ENCODE measurements around the gene ADAM10.

ADAM10 gene

DNA sequence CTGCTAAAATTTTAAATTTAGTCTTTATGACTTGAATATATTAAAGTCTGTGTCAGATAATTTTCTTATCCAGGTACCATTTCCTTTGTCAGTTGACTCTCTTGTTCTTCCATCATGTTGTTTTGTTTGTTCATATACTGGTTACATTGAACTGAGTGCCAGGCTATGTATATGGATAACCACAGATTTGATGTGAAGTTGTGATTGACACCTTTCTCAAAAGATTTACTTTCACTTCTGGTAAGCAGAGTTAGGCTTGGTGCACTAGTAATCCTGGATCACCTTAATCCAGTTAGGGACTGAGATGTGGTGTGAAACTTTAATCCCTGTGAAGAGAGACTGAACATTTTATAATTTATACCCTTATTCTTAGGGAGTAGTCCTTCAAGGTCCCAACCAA is 99.4 kb downstream of the ADAM10 start:
- Histone ChIP-seq H3K4me3 (ENCODE audit: low read depth, low read length, poor library complexity, severe bottlenecking) (no peak overlapping the region), H3K27ac (ENCODE audit: low read depth, low read length, poor library complexity, severe bottlenecking) (no peak overlapping the region), H3K79me2 (ENCODE audit: insufficient read depth, low read length) (no peaks in the 10 kb centered on the region), H2AFZ (ENCODE audit: low read length) (no peak overlapping the region), H3K9me3 (ENCODE audit: low read length) (no peaks in the 10 kb centered on the region), H3F3A (ENCODE audit: insufficient read depth, low read length) (no peaks in the 10 kb centered on the region), H3K27me3 (ENCODE audit: insufficient read depth, low read length) (no peaks in the 10 kb centered on the region), H3K4me1 (ENCODE audit: insufficient read depth, low read length, severe bottlenecking) (no peaks in the 10 kb centered on the region), H3K9ac (ENCODE audit: low read length) (no peak overlapping the region), H3K4me2 (ENCODE audit: low read length) (no peak overlapping the region), H4K20me1 (ENCODE audit: insufficient read depth, low read length) (no peaks in the 10 kb centered on the region), H3K9me2 (ENCODE audit: low read depth, low read length) (no peaks in the 10 kb centered on the region), H3K36me3 (ENCODE audit: insufficient read depth, low read length) (peaks cover 27% of the 10 kb centered on the region)
- TF ChIP-seq EZH2 (IDR thresholded peaks at IDR 0.05; ENCODE audit: borderline replicate concordance, low read length): no peak
- TF ChIP-seq, protein P1, sequence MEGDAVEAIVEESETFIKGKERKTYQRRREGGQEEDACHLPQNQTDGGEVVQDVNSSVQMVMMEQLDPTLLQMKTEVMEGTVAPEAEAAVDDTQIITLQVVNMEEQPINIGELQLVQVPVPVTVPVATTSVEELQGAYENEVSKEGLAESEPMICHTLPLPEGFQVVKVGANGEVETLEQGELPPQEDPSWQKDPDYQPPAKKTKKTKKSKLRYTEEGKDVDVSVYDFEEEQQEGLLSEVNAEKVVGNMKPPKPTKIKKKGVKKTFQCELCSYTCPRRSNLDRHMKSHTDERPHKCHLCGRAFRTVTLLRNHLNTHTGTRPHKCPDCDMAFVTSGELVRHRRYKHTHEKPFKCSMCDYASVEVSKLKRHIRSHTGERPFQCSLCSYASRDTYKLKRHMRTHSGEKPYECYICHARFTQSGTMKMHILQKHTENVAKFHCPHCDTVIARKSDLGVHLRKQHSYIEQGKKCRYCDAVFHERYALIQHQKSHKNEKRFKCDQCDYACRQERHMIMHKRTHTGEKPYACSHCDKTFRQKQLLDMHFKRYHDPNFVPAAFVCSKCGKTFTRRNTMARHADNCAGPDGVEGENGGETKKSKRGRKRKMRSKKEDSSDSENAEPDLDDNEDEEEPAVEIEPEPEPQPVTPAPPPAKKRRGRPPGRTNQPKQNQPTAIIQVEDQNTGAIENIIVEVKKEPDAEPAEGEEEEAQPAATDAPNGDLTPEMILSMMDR (IDR thresholded peaks at IDR 0.05; ENCODE audit: low read length): no peak

DNA sequence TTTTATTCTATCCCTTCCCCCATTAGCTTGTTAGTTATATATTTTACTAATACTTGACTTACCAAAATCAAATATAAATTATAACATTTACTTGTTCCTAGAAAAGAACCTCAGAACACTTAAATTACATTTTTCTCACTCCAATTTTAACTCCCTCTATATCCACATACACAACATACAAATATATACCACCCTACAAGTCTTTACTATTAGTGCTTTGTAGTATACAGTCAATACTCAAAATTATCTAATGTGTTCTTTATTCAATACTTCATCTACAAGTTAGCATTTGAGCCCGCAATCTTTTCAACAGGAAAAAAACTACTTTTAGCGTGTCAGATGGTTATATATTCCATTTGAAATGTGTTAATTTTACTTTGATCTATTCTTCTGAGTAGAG is 100.3 kb downstream of the ADAM10 start:
- H3K4me1 ChIP-seq (ENCODE audit: insufficient read depth, low read length, severe bottlenecking): no peaks in the 10 kb centered on the region
- H3K27ac ChIP-seq (ENCODE audit: low read depth, low read length, poor library complexity, severe bottlenecking): no peak overlapping the region
- H2AFZ ChIP-seq (ENCODE audit: low read length): no peak overlapping the region
- TF ChIP-seq EZH2 (IDR thresholded peaks at IDR 0.05; ENCODE audit: borderline replicate concordance, low read length): no peak
- TF ChIP-seq, protein P1 (IDR thresholded peaks at IDR 0.05; ENCODE audit: low read length): no peak
- H3F3A ChIP-seq (ENCODE audit: insufficient read depth, low read length): no peaks in the 10 kb centered on the region
- H3K36me3 ChIP-seq (ENCODE audit: insufficient read depth, low read length): peaks cover 23% of the 10 kb centered on the region
- no peak overlapping the region for H3K4me3 ChIP-seq (ENCODE audit: low read depth, low read length, poor library complexity, severe bottlenecking)
- no peaks in the 10 kb centered on the region for H4K20me1 ChIP-seq (ENCODE audit: insufficient read depth, low read length)
- no peaks in the 10 kb centered on the region for H3K79me2 ChIP-seq (ENCODE audit: insufficient read depth, low read length)
- no peaks in the 10 kb centered on the region for H3K9me2 ChIP-seq (ENCODE audit: low read depth, low read length)
- H3K9me3 ChIP-seq (ENCODE audit: low read length): no peaks in the 10 kb centered on the region
- no peak overlapping the region for H3K4me2 ChIP-seq (ENCODE audit: low read length)
- no peaks in the 10 kb centered on the region for H3K27me3 ChIP-seq (ENCODE audit: insufficient read depth, low read length)
- no peak overlapping the region for H3K9ac ChIP-seq (ENCODE audit: low read length)

DNA sequence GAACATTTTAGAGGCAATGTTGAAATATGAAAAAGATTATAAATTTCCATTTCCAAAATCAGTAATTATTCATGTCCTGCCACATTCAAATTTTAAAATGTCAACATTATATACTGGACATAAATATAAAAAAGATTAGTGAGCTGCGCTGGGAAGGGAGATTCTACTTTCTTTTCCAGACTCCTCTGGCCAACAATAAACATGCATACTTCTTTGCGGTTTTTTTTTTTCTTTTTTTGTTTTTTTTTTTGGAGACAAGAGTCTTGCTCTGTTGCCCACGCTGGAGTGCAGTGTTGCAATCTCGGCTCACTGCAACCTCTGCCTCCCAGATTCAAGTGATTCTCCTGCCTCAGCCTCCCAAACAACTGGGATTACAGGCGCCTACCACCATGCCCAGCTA is 105.5 kb downstream of the ADAM10 start:
- H3K9me2 ChIP-seq (ENCODE audit: low read depth, low read length): no peaks in the 10 kb centered on the region
- H3K4me1 ChIP-seq (ENCODE audit: insufficient read depth, low read length, severe bottlenecking): no peaks in the 10 kb centered on the region
- no peak overlapping the region for H3K4me2 ChIP-seq (ENCODE audit: low read length)
- H4K20me1 ChIP-seq (ENCODE audit: insufficient read depth, low read length): no peaks in the 10 kb centered on the region
- H3K9ac ChIP-seq (ENCODE audit: low read length): no peak overlapping the region
- no peak overlapping the region for H2AFZ ChIP-seq (ENCODE audit: low read length)
- H3K36me3 ChIP-seq (ENCODE audit: insufficient read depth, low read length): peaks cover 50% of the 10 kb centered on the region
- H3K4me3 ChIP-seq (ENCODE audit: low read depth, low read length, poor library complexity, severe bottlenecking): no peak overlapping the region
- H3F3A ChIP-seq (ENCODE audit: insufficient read depth, low read length): no peaks in the 10 kb centered on the region
- no peak for TF ChIP-seq EZH2 (IDR thresholded peaks at IDR 0.05; ENCODE audit: borderline replicate concordance, low read length)
- TF ChIP-seq, protein P1 (IDR thresholded peaks at IDR 0.05; ENCODE audit: low read length): no peak
- no peaks in the 10 kb centered on the region for H3K27me3 ChIP-seq (ENCODE audit: insufficient read depth, low read length)
- H3K9me3 ChIP-seq (ENCODE audit: low read length): no peaks in the 10 kb centered on the region
- H3K79me2 ChIP-seq (ENCODE audit: insufficient read depth, low read length): no peaks in the 10 kb centered on the region
- H3K27ac ChIP-seq (ENCODE audit: low read depth, low read length, poor library complexity, severe bottlenecking): no peak overlapping the region

Measured in OCI-LY1 (cell line).